Measurements from ENCODE around the gene C2CD4C. TPM values are rescaled to one million over a fixed set of nuclear protein-coding genes. Genes with fewer than 3 reads are reported as not detected.

Gene C2CD4C
- total RNA-seq, 1 experiment from 2014 or later: 1.8 TPM

DNA sequence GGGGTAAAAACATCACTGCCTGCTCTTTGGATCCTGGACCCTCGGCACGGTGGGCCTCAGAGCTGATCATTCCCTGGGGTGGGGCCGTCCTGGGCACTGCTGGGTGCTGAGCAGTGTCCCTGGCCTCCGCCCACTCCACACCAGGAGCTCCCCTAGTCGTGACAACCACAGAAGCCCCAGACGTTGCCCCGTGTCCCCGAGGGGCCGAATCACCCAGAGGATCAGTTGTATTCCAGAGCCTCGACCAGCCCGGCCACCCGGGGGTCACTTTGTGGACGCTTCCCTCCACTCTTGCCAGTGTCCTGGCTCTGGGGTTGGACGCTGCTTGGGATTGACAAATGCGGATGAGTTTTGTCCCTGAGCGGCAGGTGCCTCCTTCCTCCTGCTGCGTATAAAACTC is 10.2 kb downstream of the C2CD4C start:
- Histone ChIP-seq H3K27me3 (replicated peaks; ENCODE audit: insufficient read depth, low read depth, low read length, poor library complexity) (no peaks in the 10 kb centered on the region), H3K9me3 (ENCODE audit: low read depth, low read length, poor library complexity, severe bottlenecking) (no peaks in the 10 kb centered on the region), H3K4me1 (ENCODE audit: insufficient read depth, low read length, poor library complexity, severe bottlenecking) (no peaks in the 10 kb centered on the region), H3K4me3 (ENCODE audit: low read depth, low read length, poor library complexity, severe bottlenecking) (no peak overlapping the region), H3K36me3 (ENCODE audit: insufficient read depth, low read length, poor library complexity, severe bottlenecking) (no peaks in the 10 kb centered on the region), H3K27ac (ENCODE audit: low read depth, low read length, poor library complexity, severe bottlenecking) (no peak overlapping the region)
- BruUV-seq (replicated peaks): no TSS peak
- no peak for TF ChIP-seq EZH2 (IDR thresholded peaks at IDR 0.05; ENCODE audit: borderline replicate concordance, low read depth, low read length, poor library complexity, severe bottlenecking)
- TF ChIP-seq, protein P1, sequence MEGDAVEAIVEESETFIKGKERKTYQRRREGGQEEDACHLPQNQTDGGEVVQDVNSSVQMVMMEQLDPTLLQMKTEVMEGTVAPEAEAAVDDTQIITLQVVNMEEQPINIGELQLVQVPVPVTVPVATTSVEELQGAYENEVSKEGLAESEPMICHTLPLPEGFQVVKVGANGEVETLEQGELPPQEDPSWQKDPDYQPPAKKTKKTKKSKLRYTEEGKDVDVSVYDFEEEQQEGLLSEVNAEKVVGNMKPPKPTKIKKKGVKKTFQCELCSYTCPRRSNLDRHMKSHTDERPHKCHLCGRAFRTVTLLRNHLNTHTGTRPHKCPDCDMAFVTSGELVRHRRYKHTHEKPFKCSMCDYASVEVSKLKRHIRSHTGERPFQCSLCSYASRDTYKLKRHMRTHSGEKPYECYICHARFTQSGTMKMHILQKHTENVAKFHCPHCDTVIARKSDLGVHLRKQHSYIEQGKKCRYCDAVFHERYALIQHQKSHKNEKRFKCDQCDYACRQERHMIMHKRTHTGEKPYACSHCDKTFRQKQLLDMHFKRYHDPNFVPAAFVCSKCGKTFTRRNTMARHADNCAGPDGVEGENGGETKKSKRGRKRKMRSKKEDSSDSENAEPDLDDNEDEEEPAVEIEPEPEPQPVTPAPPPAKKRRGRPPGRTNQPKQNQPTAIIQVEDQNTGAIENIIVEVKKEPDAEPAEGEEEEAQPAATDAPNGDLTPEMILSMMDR (conservative IDR thresholded peaks at IDR 0.05; ENCODE audit: low read depth, low read length): no peak
- ChIA-PET CTCF (no interaction called here), POLR2A (ENCODE audit: low non-redundant PET) (no interaction called here)
- no peak for DNase-seq (ENCODE audit: low spot score)
- intact Hi-C loops (cut with micrococcal nuclease; ENCODE audit: unreplicated experiment): no loop called here

GRCh38 chr19:397941-398706 is 10.8 kb downstream of the C2CD4C start:
- no peak for TF ChIP-seq EZH2 (IDR thresholded peaks at IDR 0.05; ENCODE audit: borderline replicate concordance, low read depth, low read length, poor library complexity, severe bottlenecking)
- TF ChIP-seq, protein P1 (conservative IDR thresholded peaks at IDR 0.05; ENCODE audit: low read depth, low read length): no peak
- Histone ChIP-seq H3K4me3 (ENCODE audit: low read depth, low read length, poor library complexity, severe bottlenecking) (no peak overlapping the region), H3K4me1 (ENCODE audit: insufficient read depth, low read length, poor library complexity, severe bottlenecking) (no peaks in the 10 kb centered on the region), H3K9me3 (ENCODE audit: low read depth, low read length, poor library complexity, severe bottlenecking) (no peaks in the 10 kb centered on the region), H3K27me3 (replicated peaks; ENCODE audit: insufficient read depth, low read depth, low read length, poor library complexity) (no peaks in the 10 kb centered on the region), H3K36me3 (ENCODE audit: insufficient read depth, low read length, poor library complexity, severe bottlenecking) (no peaks in the 10 kb centered on the region), H3K27ac (ENCODE audit: low read depth, low read length, poor library complexity, severe bottlenecking) (no peak overlapping the region)
- no TSS peak for BruUV-seq (replicated peaks)
- ChIA-PET CTCF (no interaction called here), POLR2A (ENCODE audit: low non-redundant PET) (no interaction called here)
- no peak for DNase-seq (ENCODE audit: low spot score)
- intact Hi-C loops (cut with micrococcal nuclease; ENCODE audit: unreplicated experiment): no loop called here

GRCh38 chr19:397321-397720 is 11.6 kb downstream of the C2CD4C start:
- intact Hi-C loops (cut with micrococcal nuclease; ENCODE audit: unreplicated experiment): no loop called here
- no peak for DNase-seq (ENCODE audit: low spot score)
- POLR2A ChIA-PET (ENCODE audit: low non-redundant PET): no interaction called here
- CTCF ChIA-PET: no interaction called here
- BruUV-seq (replicated peaks): no TSS peak
- H3K27ac ChIP-seq (ENCODE audit: low read depth, low read length, poor library complexity, severe bottlenecking): no peak overlapping the region
- TF ChIP-seq, protein P1 (conservative IDR thresholded peaks at IDR 0.05; ENCODE audit: low read depth, low read length): no peak
- TF ChIP-seq EZH2 (IDR thresholded peaks at IDR 0.05; ENCODE audit: borderline replicate concordance, low read depth, low read length, poor library complexity, severe bottlenecking): no peak
- no peaks in the 10 kb centered on the region for H3K36me3 ChIP-seq (ENCODE audit: insufficient read depth, low read length, poor library complexity, severe bottlenecking)
- no peaks in the 10 kb centered on the region for H3K4me1 ChIP-seq (ENCODE audit: insufficient read depth, low read length, poor library complexity, severe bottlenecking)
- H3K27me3 ChIP-seq (replicated peaks; ENCODE audit: insufficient read depth, low read depth, low read length, poor library complexity): no peaks in the 10 kb centered on the region
- H3K4me3 ChIP-seq (ENCODE audit: low read depth, low read length, poor library complexity, severe bottlenecking): no peak overlapping the region
- no peaks in the 10 kb centered on the region for H3K9me3 ChIP-seq (ENCODE audit: low read depth, low read length, poor library complexity, severe bottlenecking)

Measured in A673 (cell line).